Neural cell (in vitro differentiated cells): ENCODE data around the gene MKNK1. TPM values are rescaled to one million over a fixed set of nuclear protein-coding genes. Genes with fewer than 3 reads are reported as not detected.

ENCODE experiments used
- H2AFZ ChIP-seq: fragments of 200-600, 300-800 bp; sonication (generic), shearing (Covaris generic); 2 replicates; pipeline ENCODE4 v1.6.0; 2014; ENCODE audit warnings: low read depth, mild to moderate bottlenecking, antibody characterized with exemption, low read length, moderate library complexity
- H3F3A ChIP-seq: fragments of 200-600 bp; shearing (Covaris generic); 2 replicates; pipeline ENCODE4 v1.6.1; 2016; ENCODE audit warnings: mild to moderate bottlenecking, moderate library complexity, mixed read lengths, antibody characterized with exemption, low read length; ENCODE audit not compliant: insufficient read depth, poor library complexity, severe bottlenecking
- H3K27ac ChIP-seq: fragments of 200-600, 300-800 bp; sonication (generic), shearing (Covaris generic); 2 replicates; pipeline ENCODE4 v1.5.1; 2014; ENCODE audit warnings: mild to moderate bottlenecking, low read length, moderate library complexity
- H3K27me3 ChIP-seq: fragments of 300-800, 200-600 bp; sonication (generic), shearing (Covaris generic); 2 replicates; pipeline ENCODE4 v1.6.0; 2014; ENCODE audit warnings: mild to moderate bottlenecking, low read depth, low read length, moderate library complexity; ENCODE audit not compliant: insufficient read depth
- H3K36me3 ChIP-seq: fragments of 300-800, 200-600 bp; sonication (generic), shearing (Covaris generic); 2 replicates; pipeline ENCODE4 v1.5.1; 2014; ENCODE audit warnings: mild to moderate bottlenecking, antibody characterized with exemption, low read length, moderate library complexity; ENCODE audit not compliant: insufficient read depth
- H3K4me2 ChIP-seq: fragments of 300-800, 200-600 bp; sonication (generic), shearing (Covaris generic); 2 replicates; pipeline ENCODE4 v1.6.0; 2014; ENCODE audit warnings: mild to moderate bottlenecking, low read length
- H3K4me3 ChIP-seq: fragments of 300-800, 200-600 bp; sonication (generic), shearing (Covaris generic); 2 replicates; pipeline ENCODE4 v1.5.1; 2014; ENCODE audit warnings: mild to moderate bottlenecking, low read length, moderate library complexity
- H3K79me2 ChIP-seq: fragments of 200-600 bp; shearing (Covaris generic); replicated peaks from 2 replicates; pipeline ENCODE4 v1.6.0; 2014; ENCODE audit warnings: mild to moderate bottlenecking, low read length, moderate library complexity; ENCODE audit not compliant: insufficient read depth
- H3K9ac ChIP-seq: fragments of 300-800, 200-600 bp; sonication (generic), shearing (Covaris generic); 2 replicates; pipeline ENCODE4 v1.6.1; 2016; ENCODE audit warnings: mild to moderate bottlenecking, low read length, mixed read lengths
- H3K9me2 ChIP-seq: fragments of 200-600 bp; shearing (Covaris generic); 2 replicates; pipeline ENCODE4 v1.6.1; 2016; ENCODE audit warnings: mild to moderate bottlenecking, low read length, mixed read lengths; ENCODE audit not compliant: insufficient read depth
- H3K9me3 ChIP-seq: fragments of 200-600, 300-800 bp; sonication (generic), shearing (Covaris generic); 2 replicates; pipeline ENCODE4 v1.6.1; 2016; ENCODE audit warnings: mild to moderate bottlenecking, mixed run types, low read length, moderate library complexity, mixed read lengths
- H4K20me1 ChIP-seq: fragments of 200-600 bp; shearing (Covaris generic); 2 replicates; pipeline ENCODE4 v1.6.1; 2016; ENCODE audit warnings: mild to moderate bottlenecking, mixed run types; ENCODE audit not compliant: insufficient read depth
- CTCF ChIP-seq: fragments of 450-650 bp; IDR thresholded peaks from 2 replicates; pipeline ENCODE4 v1.5.1; 2014; ENCODE audit warnings: antibody characterized with exemption, mild to moderate bottlenecking, moderate library complexity; ENCODE audit not compliant: poor library complexity, severe bottlenecking
- EP300 ChIP-seq: fragments of 450-650 bp; conservative IDR thresholded peaks from 2 replicates; pipeline ENCODE4 v1.6.1; 2014; ENCODE audit warnings: antibody characterized with exemption, mild to moderate bottlenecking, moderate library complexity; ENCODE audit not compliant: poor library complexity, severe bottlenecking
- EZH2 ChIP-seq: fragments of 200-600, 300-800 bp; shearing (Covaris generic), sonication (generic); IDR thresholded peaks from 2 replicates; pipeline ENCODE4 v1.6.1; 2014; ENCODE audit warnings: antibody characterized with exemption, low read length, borderline replicate concordance, mild to moderate bottlenecking; ENCODE audit not compliant: insufficient read depth, poor library complexity, severe bottlenecking
- MXI1 ChIP-seq: fragments of 450-650 bp; conservative IDR thresholded peaks from 2 replicates; pipeline ENCODE4 v1.6.1; 2014; ENCODE audit warnings: antibody characterized with exemption, mild to moderate bottlenecking; ENCODE audit not compliant: poor library complexity, severe bottlenecking
- POLR2AphosphoS5 ChIP-seq: IDR thresholded peaks from 2 replicates; pipeline ENCODE4 v1.6.1; 2012
- RAD21 ChIP-seq: fragments of 450-650 bp; conservative IDR thresholded peaks from 2 replicates; pipeline ENCODE4 v1.6.1; 2014; ENCODE audit warnings: antibody characterized with exemption, mild to moderate bottlenecking, moderate library complexity
- REST ChIP-seq: IDR thresholded peaks from 2 replicates; pipeline ENCODE4 v1.6.1; 2012; ENCODE audit warnings: borderline replicate concordance
- SMC3 ChIP-seq: fragments of 450-650 bp; conservative IDR thresholded peaks from 2 replicates; pipeline ENCODE4 v1.6.1; 2014; ENCODE audit warnings: antibody characterized with exemption, mild to moderate bottlenecking, moderate library complexity; ENCODE audit not compliant: poor library complexity
- TAF1 ChIP-seq: IDR thresholded peaks from 2 replicates; pipeline ENCODE4 v1.6.1; 2012; ENCODE audit warnings: low read depth
- polyA plus RNA-seq: library from polyadenylated mRNA; depleted of rRNA; stranded (reverse); fragments of >200 nt; gene quantifications from 2 replicates; pipeline ENCODE4 v1.2.3, GENCODE V29; 2014

MKNK1 gene
- polyA plus RNA-seq, 1 donor from 2014 or later: 9.6 TPM

- H4K20me1 ChIP-seq: no peaks in the 10 kb centered on the region
- no peaks in the 10 kb centered on the region for H3K79me2 ChIP-seq
- no peaks in the 10 kb centered on the region for H3K27me3 ChIP-seq
- H3F3A ChIP-seq: no peaks in the 10 kb centered on the region
- H3K9me2 ChIP-seq: no peaks in the 10 kb centered on the region
- peaks cover 19% of the 10 kb centered on the region for H3K36me3 ChIP-seq
- no peak overlapping the region for H2AFZ ChIP-seq
- H3K4me3 ChIP-seq: no peak overlapping the region
- H3K9me3 ChIP-seq: peaks cover 6% of the 10 kb centered on the region
- no peak overlapping the region for H3K4me2 ChIP-seq
- no peak overlapping the region for H3K27ac ChIP-seq
- TF ChIP-seq EZH2 (no peak), MXI1 (no peak), RAD21 (no peak), POLR2AphosphoS5 (no peak), CTCF (no peak), TAF1 (no peak), EP300 (no peak), SMC3 (no peak), REST (no peak)
- no peak overlapping the region for H3K9ac ChIP-seq
These were observed 45.7 kb upstream of the MKNK1 start for GRCh38 chr1:46649764-46650163.

- H3K4me2 ChIP-seq: no peak overlapping the region
These were observed 43.5 kb upstream of the MKNK1 start for GRCh38 chr1:46647611-46648010.

More at GRCh38 chr1:46647611-46648010, 43.5 kb upstream of the MKNK1 start:
- H3K36me3 ChIP-seq: peaks cover 19% of the 10 kb centered on the region
- no peaks in the 10 kb centered on the region for H3K27me3 ChIP-seq
- H3K27ac ChIP-seq: no peak overlapping the region
- no peaks in the 10 kb centered on the region for H3F3A ChIP-seq
- H3K4me3 ChIP-seq: no peak overlapping the region
- H3K9me2 ChIP-seq: no peaks in the 10 kb centered on the region
- H4K20me1 ChIP-seq: no peaks in the 10 kb centered on the region
- no peaks in the 10 kb centered on the region for H3K79me2 ChIP-seq
- H2AFZ ChIP-seq: no peak overlapping the region
- peaks cover 6% of the 10 kb centered on the region for H3K9me3 ChIP-seq
- H3K9ac ChIP-seq: no peak overlapping the region
- no peak for TF ChIP-seq EP300
- no peak for TF ChIP-seq POLR2AphosphoS5
- TF ChIP-seq SMC3: no peak
- TF ChIP-seq REST: no peak
- no peak for TF ChIP-seq EZH2
- no peak for TF ChIP-seq RAD21
- no peak for TF ChIP-seq MXI1
- no peak for TF ChIP-seq TAF1
- TF ChIP-seq CTCF: no peak
